Activated T-cell treated with anti-CD3 and anti-CD28 coated beads, Interleukin-2, amount 50 U/mL, for 72 hours (primary cell): ENCODE results near the gene DCLK1. TPM values are rescaled to one million over a fixed set of nuclear protein-coding genes. Genes with fewer than 3 reads are reported as not detected.

Experiments
- ATAC-seq, 2 donors: fragments of 150-1000 bp; cut with Tn5 transposase; replicated peaks in 1 of 2; 2 replicates each; pipeline ENCODE4 v1.10.0; 2021; ENCODE audit warnings: moderate library complexity in 2 of 2, mild to moderate bottlenecking in 1 of 2
- DNase-seq, 2 donors: peaks; one replicate each; pipeline ENCODE4 v3.0.0; 2021 to 2022; ENCODE audit warnings: mixed read lengths in 1 of 2
- H3K27ac Mint-ChIP-seq: one replicate; pipeline ENCODE4 v1.8.0; 2022; ENCODE audit warnings: mild to moderate bottlenecking, moderate library complexity, mixed read lengths
- H3K27me3 Mint-ChIP-seq: one replicate; pipeline ENCODE4 v1.8.0; 2022; ENCODE audit warnings: low read depth, mixed read lengths
- H3K36me3 Mint-ChIP-seq, 2 donors: one replicate each; pipeline ENCODE4 v1.8.0; 2022; ENCODE audit warnings: mixed read lengths in 2 of 2, mild to moderate bottlenecking in 1 of 2; ENCODE audit not compliant: insufficient read depth in 2 of 2
- H3K4me1 Mint-ChIP-seq: one replicate; pipeline ENCODE4 v1.8.0; 2022; ENCODE audit warnings: low read depth, mixed read lengths
- H3K4me3 Mint-ChIP-seq, 2 donors: one replicate each; pipeline ENCODE4 v1.8.0; 2022; ENCODE audit warnings: mild to moderate bottlenecking in 2 of 2, mixed read lengths in 2 of 2, moderate library complexity in 2 of 2
- H3K9me3 Mint-ChIP-seq, 2 donors: one replicate each; pipeline ENCODE4 v1.8.0; 2022; ENCODE audit warnings: mixed read lengths in 2 of 2
- total RNA-seq, 2 donors: library from RNA; stranded (reverse); gene quantifications; one replicate each; pipeline ENCODE4 v1.2.3, GENCODE V29; 2022

The DCLK1 gene
- total RNA-seq, 2 donors from 2014 or later = not detected

- no peak overlapping the region for H3K27ac Mint-ChIP-seq
- H3K9me3 Mint-ChIP-seq = peaks cover 0 to 2% of the 10 kb centered on the region in 2 donors
- H3K4me3 Mint-ChIP-seq = no peak overlapping the region
- no peak for ATAC-seq
- no peaks in the 10 kb centered on the region for H3K36me3 Mint-ChIP-seq
- no peaks in the 10 kb centered on the region for H3K4me1 Mint-ChIP-seq
- DNase-seq = no peak
- no peaks in the 10 kb centered on the region for H3K27me3 Mint-ChIP-seq
These were observed 205.5 kb downstream of the DCLK1 start for GRCh38 chr13:35925669-35926068.

GRCh38 chr13:35923347-35923746 lies 207.8 kb downstream of the DCLK1 start:
- Mint-ChIP-seq H3K9me3 (peaks cover under 1 to 2% of the 10 kb centered on the region in 2 donors), H3K27ac (no peak overlapping the region), H3K4me3 (no peak overlapping the region), H3K4me1 (no peaks in the 10 kb centered on the region), H3K36me3 (no peaks in the 10 kb centered on the region), H3K27me3 (no peaks in the 10 kb centered on the region)
- ATAC-seq (no peak), DNase-seq (no peak)

- H3K9me3 Mint-ChIP-seq = peaks cover 0 to 2% of the 10 kb centered on the region in 2 donors
- H3K4me3 Mint-ChIP-seq = no peak overlapping the region
- no peak for ATAC-seq
- H3K36me3 Mint-ChIP-seq = no peaks in the 10 kb centered on the region
- no peak for DNase-seq
- H3K27me3 Mint-ChIP-seq = no peaks in the 10 kb centered on the region
- no peak overlapping the region for H3K27ac Mint-ChIP-seq
- H3K4me1 Mint-ChIP-seq = no peaks in the 10 kb centered on the region
These were observed 210.4 kb downstream of the DCLK1 start for GRCh38 chr13:35920816-35921215.

- no peak overlapping the region for H3K4me3 Mint-ChIP-seq
- H3K27me3 Mint-ChIP-seq = no peaks in the 10 kb centered on the region
- no peaks in the 10 kb centered on the region for H3K4me1 Mint-ChIP-seq
- DNase-seq (no peak), ATAC-seq (no peak)
- peaks cover 0 to 2% of the 10 kb centered on the region in 2 donors for H3K9me3 Mint-ChIP-seq
- H3K36me3 Mint-ChIP-seq = no peaks in the 10 kb centered on the region
- no peak overlapping the region for H3K27ac Mint-ChIP-seq
These were observed 213.1 kb downstream of the DCLK1 start for GRCh38 chr13:35917942-35918645.

- H3K9me3 Mint-ChIP-seq = peaks cover 0 to 2% of the 10 kb centered on the region in 2 donors
- H3K4me3 Mint-ChIP-seq = no peak overlapping the region
- no peak for ATAC-seq
- no peaks in the 10 kb centered on the region for H3K36me3 Mint-ChIP-seq
- no peaks in the 10 kb centered on the region for H3K27me3 Mint-ChIP-seq
- no peaks in the 10 kb centered on the region for H3K4me1 Mint-ChIP-seq
- no peak for DNase-seq
- H3K27ac Mint-ChIP-seq = no peak overlapping the region
These were observed 213.8 kb downstream of the DCLK1 start for GRCh38 chr13:35917252-35917941.

- H3K9me3 Mint-ChIP-seq = peaks cover 0 to 2% of the 10 kb centered on the region in 2 donors
- DNase-seq (no peak), ATAC-seq (no peak)
- no peaks in the 10 kb centered on the region for H3K27me3 Mint-ChIP-seq
- H3K4me3 Mint-ChIP-seq = no peak overlapping the region
- H3K4me1 Mint-ChIP-seq = no peaks in the 10 kb centered on the region
- H3K36me3 Mint-ChIP-seq = no peaks in the 10 kb centered on the region
- H3K27ac Mint-ChIP-seq = no peak overlapping the region
These were observed 215.0 kb downstream of the DCLK1 start for GRCh38 chr13:35916146-35916545.

- Mint-ChIP-seq H3K4me3 (no peak overlapping the region), H3K27me3 (no peaks in the 10 kb centered on the region), H3K27ac (no peak overlapping the region), H3K4me1 (no peaks in the 10 kb centered on the region), H3K36me3 (no peaks in the 10 kb centered on the region), H3K9me3 (no peaks in the 10 kb centered on the region)
- ATAC-seq (no peak), DNase-seq (no peak)
These were observed 216.5 kb downstream of the DCLK1 start for GRCh38 chr13:35914662-35915061.

- Mint-ChIP-seq H3K4me3 (no peak overlapping the region), H3K4me1 (no peaks in the 10 kb centered on the region), H3K36me3 (no peaks in the 10 kb centered on the region), H3K27ac (no peak overlapping the region), H3K27me3 (no peaks in the 10 kb centered on the region), H3K9me3 (no peaks in the 10 kb centered on the region)
- no peak for ATAC-seq
- DNase-seq = no peak
These were observed 218.3 kb downstream of the DCLK1 start for GRCh38 chr13:35912841-35913240.

- DNase-seq = no peak
- no peak for ATAC-seq
- Mint-ChIP-seq H3K9me3 (no peaks in the 10 kb centered on the region), H3K27me3 (no peaks in the 10 kb centered on the region), H3K27ac (no peak overlapping the region), H3K4me3 (no peak overlapping the region), H3K4me1 (no peaks in the 10 kb centered on the region), H3K36me3 (no peaks in the 10 kb centered on the region)
These were observed 221.2 kb downstream of the DCLK1 start for GRCh38 chr13:35909837-35910540.

GRCh38 chr13:35909091-35909490 lies 222.1 kb downstream of the DCLK1 start:
- no peak overlapping the region for H3K27ac Mint-ChIP-seq
- H3K9me3 Mint-ChIP-seq = no peaks in the 10 kb centered on the region
- DNase-seq (no peak), ATAC-seq (no peak)
- no peaks in the 10 kb centered on the region for H3K27me3 Mint-ChIP-seq
- no peaks in the 10 kb centered on the region for H3K4me1 Mint-ChIP-seq
- no peaks in the 10 kb centered on the region for H3K36me3 Mint-ChIP-seq
- no peak overlapping the region for H3K4me3 Mint-ChIP-seq

GRCh38 chr13:35908226-35908625 lies 223.0 kb downstream of the DCLK1 start:
- H3K36me3 Mint-ChIP-seq = no peaks in the 10 kb centered on the region

GRCh38 chr13:35906636-35907035 lies 224.5 kb downstream of the DCLK1 start:
- H3K36me3 Mint-ChIP-seq = no peaks in the 10 kb centered on the region
- no peaks in the 10 kb centered on the region for H3K27me3 Mint-ChIP-seq
- no peaks in the 10 kb centered on the region for H3K9me3 Mint-ChIP-seq
- DNase-seq (no peak), ATAC-seq (no peak)
- H3K4me3 Mint-ChIP-seq = no peak overlapping the region
- no peaks in the 10 kb centered on the region for H3K4me1 Mint-ChIP-seq
- no peak overlapping the region for H3K27ac Mint-ChIP-seq

More at GRCh38 chr13:35908226-35908625, 223.0 kb downstream of the DCLK1 start:
- Mint-ChIP-seq H3K27ac (no peak overlapping the region), H3K4me1 (no peaks in the 10 kb centered on the region), H3K4me3 (no peak overlapping the region), H3K9me3 (no peaks in the 10 kb centered on the region), H3K27me3 (no peaks in the 10 kb centered on the region)
- DNase-seq = no peak
- ATAC-seq = no peak

GRCh38 chr13:35903075-35903474 lies 228.1 kb downstream of the DCLK1 start:
- Mint-ChIP-seq H3K4me1 (no peaks in the 10 kb centered on the region), H3K27ac (no peak overlapping the region), H3K27me3 (no peaks in the 10 kb centered on the region), H3K36me3 (no peaks in the 10 kb centered on the region), H3K4me3 (no peak overlapping the region), H3K9me3 (peaks cover 2% of the 10 kb centered on the region in 2 donors)
- DNase-seq = no peak
- ATAC-seq = no peak
